ENCODE measurements around the gene ARL10. TPM values are rescaled to one million over a fixed set of nuclear protein-coding genes. Genes with fewer than 3 reads are reported as not detected.

ARL10 gene
- total RNA-seq, 1 donor from 2014 or later: 6.5 TPM

DNA sequence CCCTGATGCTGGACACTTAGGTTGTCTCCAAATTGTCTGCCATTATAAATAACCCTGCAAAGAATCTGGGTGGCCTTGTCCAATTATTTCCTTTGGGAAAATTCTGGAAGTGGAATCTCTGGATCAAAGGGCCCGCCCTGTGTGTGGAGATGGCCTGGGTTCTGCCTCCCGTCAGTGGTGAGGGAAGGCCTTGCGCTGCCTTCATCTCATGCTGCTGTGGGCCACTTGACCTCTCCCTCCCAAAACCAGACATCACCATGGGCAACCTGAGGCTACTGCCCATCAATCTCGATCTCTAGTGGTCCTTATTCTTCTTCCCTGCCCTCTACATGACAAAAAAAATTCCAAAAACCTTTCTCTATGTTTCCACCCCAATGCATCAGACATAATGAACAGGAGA, 44.5 kb downstream of the ARL10 start:
- intact Hi-C loops (cut with micrococcal nuclease): no loop called here

GRCh38 chr5:176410486-176411180, 45.3 kb downstream of the ARL10 start:
- intact Hi-C loops (cut with micrococcal nuclease): no loop called here

DNA sequence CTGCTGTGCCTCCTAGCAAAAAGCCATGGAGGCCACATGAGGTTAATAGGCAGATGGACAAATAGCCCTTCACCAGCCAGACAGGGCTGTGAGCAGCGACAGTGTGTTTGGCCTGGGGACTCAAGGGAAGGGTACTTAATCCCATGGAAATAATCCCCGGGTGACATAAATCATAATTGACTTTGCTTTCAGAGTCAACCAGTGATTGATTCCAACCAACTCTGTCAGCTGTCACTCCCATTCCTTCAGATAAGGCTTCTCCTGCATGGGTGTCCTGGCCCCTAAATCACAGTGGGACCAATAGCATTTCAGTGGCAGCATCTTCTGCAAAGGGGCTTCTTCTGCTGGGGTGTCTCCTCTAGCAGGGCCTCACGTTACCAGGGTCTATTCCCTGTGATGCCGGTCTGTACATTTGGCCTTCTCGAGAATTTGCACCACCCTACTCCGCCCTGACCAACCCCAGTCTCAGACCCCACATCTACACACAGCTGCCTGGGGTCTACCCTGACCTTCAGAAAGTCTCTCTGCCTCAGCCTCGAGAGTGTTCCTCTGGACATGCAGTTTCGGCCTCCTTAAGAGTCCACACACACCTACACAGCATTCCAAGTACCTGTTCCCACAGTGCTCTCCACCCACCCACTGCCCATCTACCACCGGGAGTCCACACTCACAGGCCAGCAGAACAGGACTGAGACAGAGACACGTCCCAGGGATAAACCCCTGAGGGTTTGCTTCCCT, 47.4 kb downstream of the ARL10 start:
- intact Hi-C loops (cut with micrococcal nuclease): no loop called here

- intact Hi-C loops (cut with micrococcal nuclease): no loop called here
Measured at GRCh38 chr5:176413255-176413565, 47.9 kb downstream of the ARL10 start.

- intact Hi-C loops (cut with micrococcal nuclease): no loop called here
Measured at GRCh38 chr5:176413709-176414191, 48.5 kb downstream of the ARL10 start.

GRCh38 chr5:176414704-176415103, 49.4 kb downstream of the ARL10 start:
- intact Hi-C loops (cut with micrococcal nuclease): loop anchor here (5.0 kb wide), 1 partner anchor 158 kb away; no protein-coding TSS in a partner anchor

GRCh38 chr5:176415240-176415951, 50.1 kb downstream of the ARL10 start:
- intact Hi-C loops (cut with micrococcal nuclease): loop anchor here (5.0 kb wide), 1 partner anchor 157 kb away; no protein-coding TSS in a partner anchor

- intact Hi-C loops (cut with micrococcal nuclease): loop anchor here (1.0 to 5.0 kb wide), 7 partner anchors 27 to 231 kb away; partner anchors contain the start of genes FAF2, RNF44 and TSPAN17
Measured at GRCh38 chr5:176415952-176416924, 51.0 kb downstream of the ARL10 start, which contains the start of gene CLTB. TSS of gene CLTB (minus strand) at chr5:176416539. CDS start at chr5:176416363, 176 bp downstream.

GRCh38 chr5:176416965-176417364, 51.7 kb downstream of the ARL10 start:
- intact Hi-C loops (cut with micrococcal nuclease): loop anchor here (1.0 to 5.0 kb wide), 7 partner anchors 28 to 230 kb away; partner anchors contain the start of genes FAF2, RNF44 and TSPAN17

GRCh38 chr5:176418251-176418650, 53.0 kb downstream of the ARL10 start:
- intact Hi-C loops (cut with micrococcal nuclease): loop anchor here (5.0 kb wide), 1 partner anchor 154 kb away; no protein-coding TSS in a partner anchor

DNA sequence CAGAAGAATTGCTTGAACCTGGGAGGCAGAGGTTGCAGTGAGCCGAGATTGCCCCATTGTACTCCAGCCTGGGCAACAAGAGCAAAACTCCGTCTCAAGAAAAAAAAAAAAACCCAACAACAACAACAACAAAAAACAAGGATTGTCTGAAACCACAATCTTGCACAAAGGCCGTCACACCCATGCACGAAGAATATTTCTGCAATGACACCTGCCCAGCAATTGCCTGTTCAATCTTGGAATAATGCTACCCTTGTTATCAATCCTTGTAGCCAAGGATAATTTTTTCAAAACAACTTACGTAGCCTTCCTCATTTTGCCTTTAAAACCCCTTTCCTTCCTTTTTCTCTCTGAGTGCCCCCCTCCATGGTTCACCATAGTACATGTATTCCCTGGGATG, 54.8 kb downstream of the ARL10 start:
- intact Hi-C loops (cut with micrococcal nuclease): no loop called here

GRCh38 chr5:176420972-176421544, 55.8 kb downstream of the ARL10 start:
- intact Hi-C loops (cut with micrococcal nuclease): no loop called here

GRCh38 chr5:176424181-176424580, 58.9 kb downstream of the ARL10 start:
- intact Hi-C loops (cut with micrococcal nuclease): no loop called here

DNA sequence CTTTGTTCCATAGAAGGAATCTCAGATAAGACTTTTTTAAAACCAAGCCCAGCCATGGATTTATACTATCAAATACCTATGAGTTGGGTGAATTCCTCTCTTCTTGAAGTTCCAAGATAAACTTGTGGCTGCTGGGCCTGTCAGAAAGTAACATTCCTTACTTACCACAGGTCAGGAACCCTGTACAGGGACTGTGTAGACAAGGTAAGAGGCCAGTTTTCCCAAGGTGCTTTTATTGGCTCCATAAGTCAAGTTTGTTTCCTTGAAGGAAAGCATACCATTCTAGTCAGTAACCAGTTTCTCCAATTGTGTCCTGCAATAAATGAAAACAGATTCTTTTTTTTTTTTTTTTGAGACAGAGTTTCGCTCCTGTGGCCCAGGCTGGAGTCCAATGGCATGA, 59.9 kb downstream of the ARL10 start:
- intact Hi-C loops (cut with micrococcal nuclease): no loop called here

DNA sequence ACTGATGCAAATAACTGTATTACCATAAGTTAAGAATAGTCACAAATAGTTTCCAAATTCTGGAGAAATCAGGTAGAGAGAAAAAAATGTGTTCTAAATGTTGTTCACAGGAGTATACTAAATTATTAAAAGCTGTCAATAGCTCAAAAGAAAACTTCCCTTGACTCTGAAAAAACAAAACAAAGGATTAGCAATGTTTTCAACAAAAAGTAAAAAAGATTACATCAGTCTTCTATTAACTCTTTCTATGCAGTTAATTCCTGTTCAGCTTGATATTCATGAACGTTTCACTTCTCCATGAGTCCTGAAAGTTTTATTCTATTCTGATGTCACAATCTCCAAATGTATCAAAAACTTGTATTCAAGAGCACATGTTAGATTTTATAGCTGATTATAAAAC, 60.5 kb downstream of the ARL10 start:
- intact Hi-C loops (cut with micrococcal nuclease): no loop called here

GRCh38 chr5:176426876-176427275, 61.6 kb downstream of the ARL10 start:
- intact Hi-C loops (cut with micrococcal nuclease): no loop called here

- intact Hi-C loops (cut with micrococcal nuclease): no loop called here
Measured at GRCh38 chr5:176427971-176428370, 62.7 kb downstream of the ARL10 start.

- intact Hi-C loops (cut with micrococcal nuclease): no loop called here
Measured at GRCh38 chr5:176429972-176430371, 64.7 kb downstream of the ARL10 start.
